Measurements from ENCODE around the gene TMEM213.

DNA sequence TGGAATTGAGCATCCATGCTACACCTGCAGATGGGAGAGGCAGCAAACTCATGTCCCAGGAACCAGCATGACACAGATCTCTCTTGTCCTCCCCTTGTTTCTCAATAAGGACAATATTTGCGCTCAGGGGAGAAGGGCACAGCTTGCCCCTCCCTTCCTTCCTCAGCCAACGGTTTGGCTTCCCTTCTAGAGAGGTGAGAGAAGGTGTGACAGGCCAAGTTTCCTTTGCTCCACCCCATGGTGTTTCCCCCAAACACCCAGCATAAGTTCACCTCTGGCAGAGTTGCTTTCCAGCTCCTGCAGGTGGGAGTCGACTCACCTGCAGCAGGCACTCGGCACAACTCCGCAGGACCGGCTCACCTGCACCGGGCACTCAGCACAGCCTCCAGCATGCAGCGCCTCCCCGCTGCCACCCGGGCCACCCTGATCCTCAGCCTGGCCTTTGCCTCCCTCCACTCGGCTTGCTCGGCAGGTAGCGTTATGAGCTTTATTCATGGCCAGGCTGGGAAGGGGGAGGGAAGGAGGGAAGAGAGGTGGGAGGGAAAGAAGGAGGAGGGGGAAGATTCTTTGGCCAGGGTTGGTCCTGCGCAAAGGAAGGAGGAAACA lies at the start of gene TMEM213, which contains the start of gene ATP6V0A4:
- TF ChIP-seq, protein P1, sequence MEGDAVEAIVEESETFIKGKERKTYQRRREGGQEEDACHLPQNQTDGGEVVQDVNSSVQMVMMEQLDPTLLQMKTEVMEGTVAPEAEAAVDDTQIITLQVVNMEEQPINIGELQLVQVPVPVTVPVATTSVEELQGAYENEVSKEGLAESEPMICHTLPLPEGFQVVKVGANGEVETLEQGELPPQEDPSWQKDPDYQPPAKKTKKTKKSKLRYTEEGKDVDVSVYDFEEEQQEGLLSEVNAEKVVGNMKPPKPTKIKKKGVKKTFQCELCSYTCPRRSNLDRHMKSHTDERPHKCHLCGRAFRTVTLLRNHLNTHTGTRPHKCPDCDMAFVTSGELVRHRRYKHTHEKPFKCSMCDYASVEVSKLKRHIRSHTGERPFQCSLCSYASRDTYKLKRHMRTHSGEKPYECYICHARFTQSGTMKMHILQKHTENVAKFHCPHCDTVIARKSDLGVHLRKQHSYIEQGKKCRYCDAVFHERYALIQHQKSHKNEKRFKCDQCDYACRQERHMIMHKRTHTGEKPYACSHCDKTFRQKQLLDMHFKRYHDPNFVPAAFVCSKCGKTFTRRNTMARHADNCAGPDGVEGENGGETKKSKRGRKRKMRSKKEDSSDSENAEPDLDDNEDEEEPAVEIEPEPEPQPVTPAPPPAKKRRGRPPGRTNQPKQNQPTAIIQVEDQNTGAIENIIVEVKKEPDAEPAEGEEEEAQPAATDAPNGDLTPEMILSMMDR (IDR thresholded peaks at IDR 0.05): no peak
- TF ChIP-seq POLR2AphosphoS5 (IDR thresholded peaks at IDR 0.05) (no peak), POLR2A (IDR thresholded peaks at IDR 0.05) (no peak), EP300 (IDR thresholded peaks at IDR 0.05) (no peak)

Measured in upper lobe of left lung (tissue), 4 donors.